ENCODE measurements around the gene ALDH8A1.

DNA sequence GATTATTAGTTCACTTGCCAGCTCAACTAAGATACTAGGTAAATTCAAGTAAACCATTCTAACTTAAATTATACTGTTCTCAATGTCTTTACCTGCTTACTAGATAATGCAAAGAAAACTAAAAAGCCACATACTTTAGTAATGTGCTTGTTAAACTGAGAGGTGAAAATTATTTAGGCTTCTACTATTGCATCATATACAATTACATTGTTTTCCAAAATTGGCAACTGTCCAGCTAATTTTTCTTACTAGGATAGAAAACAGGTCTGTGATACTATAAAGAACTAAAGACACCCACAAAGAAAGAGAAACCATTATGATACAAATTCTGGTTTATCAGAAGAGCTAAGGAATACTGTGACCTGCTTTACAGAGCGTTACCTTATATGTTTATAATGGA, 45.6 kb upstream of the ALDH8A1 start:
- TF ChIP-seq, protein P1, sequence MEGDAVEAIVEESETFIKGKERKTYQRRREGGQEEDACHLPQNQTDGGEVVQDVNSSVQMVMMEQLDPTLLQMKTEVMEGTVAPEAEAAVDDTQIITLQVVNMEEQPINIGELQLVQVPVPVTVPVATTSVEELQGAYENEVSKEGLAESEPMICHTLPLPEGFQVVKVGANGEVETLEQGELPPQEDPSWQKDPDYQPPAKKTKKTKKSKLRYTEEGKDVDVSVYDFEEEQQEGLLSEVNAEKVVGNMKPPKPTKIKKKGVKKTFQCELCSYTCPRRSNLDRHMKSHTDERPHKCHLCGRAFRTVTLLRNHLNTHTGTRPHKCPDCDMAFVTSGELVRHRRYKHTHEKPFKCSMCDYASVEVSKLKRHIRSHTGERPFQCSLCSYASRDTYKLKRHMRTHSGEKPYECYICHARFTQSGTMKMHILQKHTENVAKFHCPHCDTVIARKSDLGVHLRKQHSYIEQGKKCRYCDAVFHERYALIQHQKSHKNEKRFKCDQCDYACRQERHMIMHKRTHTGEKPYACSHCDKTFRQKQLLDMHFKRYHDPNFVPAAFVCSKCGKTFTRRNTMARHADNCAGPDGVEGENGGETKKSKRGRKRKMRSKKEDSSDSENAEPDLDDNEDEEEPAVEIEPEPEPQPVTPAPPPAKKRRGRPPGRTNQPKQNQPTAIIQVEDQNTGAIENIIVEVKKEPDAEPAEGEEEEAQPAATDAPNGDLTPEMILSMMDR (IDR thresholded peaks at IDR 0.05) = no peak
- TF ChIP-seq EP300 (IDR thresholded peaks at IDR 0.05) (no peak), POLR2A (IDR thresholded peaks at IDR 0.05) (no peak), POLR2AphosphoS5 (IDR thresholded peaks at IDR 0.05) (no peak)
